HG03060 (cell line): ENCODE results near the gene NMNAT3.

ENCODE experiments used
- ATAC-seq: cut with Tn5 transposase; IDR thresholded peaks from one replicate; pipeline ENCODE4 v1.9.1; 2021; ENCODE audit warnings: low read depth, moderate number of reproducible peaks; ENCODE audit not compliant: unreplicated experiment

Gene NMNAT3

DNA sequence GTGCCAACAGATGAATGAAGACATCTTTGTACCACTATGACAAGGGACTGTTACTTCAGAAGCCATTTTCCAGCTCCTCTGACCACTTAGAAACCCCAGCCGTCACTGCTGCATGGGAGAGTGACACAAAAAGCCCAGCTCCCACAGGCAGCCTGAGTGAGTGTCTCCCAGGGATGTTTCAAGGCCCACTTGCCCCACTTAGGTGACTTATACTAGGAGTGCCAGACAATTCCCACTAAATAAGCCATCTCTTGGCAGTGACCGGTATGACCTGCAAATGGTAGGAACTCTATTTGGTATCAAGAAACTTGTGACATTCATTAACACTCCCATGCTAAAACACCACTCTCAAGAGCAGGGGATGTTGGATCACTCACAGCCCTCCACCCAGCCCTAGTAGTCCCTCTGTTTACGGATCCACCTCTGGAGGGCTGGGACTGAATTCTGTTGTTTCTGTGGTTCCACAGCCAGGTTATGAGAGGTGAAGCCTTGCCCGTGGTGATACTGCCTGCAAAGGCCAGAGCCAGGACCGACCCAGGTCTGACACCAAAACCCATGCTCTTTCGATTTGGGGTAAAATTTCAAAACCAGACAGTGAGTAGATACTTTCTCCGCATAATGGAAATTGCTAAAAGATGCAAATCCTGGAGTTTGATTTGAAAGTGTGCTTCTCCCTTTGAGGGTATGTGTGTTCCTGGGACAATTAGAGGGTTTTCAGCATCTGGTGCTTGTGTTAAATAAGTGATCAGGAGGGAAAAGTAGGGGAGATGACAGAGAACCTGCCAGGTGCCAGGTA is 152.7 kb downstream of the NMNAT3 start:
- ATAC-seq = no peak

GRCh38 chr3:139523718-139524117 is 154.1 kb downstream of the NMNAT3 start:
- ATAC-seq = no peak

GRCh38 chr3:139523166-139523565 is 154.6 kb downstream of the NMNAT3 start:
- no peak for ATAC-seq

GRCh38 chr3:139522421-139522820 is 155.4 kb downstream of the NMNAT3 start:
- no peak for ATAC-seq

GRCh38 chr3:139521816-139522215 is 156.0 kb downstream of the NMNAT3 start:
- no peak for ATAC-seq

DNA sequence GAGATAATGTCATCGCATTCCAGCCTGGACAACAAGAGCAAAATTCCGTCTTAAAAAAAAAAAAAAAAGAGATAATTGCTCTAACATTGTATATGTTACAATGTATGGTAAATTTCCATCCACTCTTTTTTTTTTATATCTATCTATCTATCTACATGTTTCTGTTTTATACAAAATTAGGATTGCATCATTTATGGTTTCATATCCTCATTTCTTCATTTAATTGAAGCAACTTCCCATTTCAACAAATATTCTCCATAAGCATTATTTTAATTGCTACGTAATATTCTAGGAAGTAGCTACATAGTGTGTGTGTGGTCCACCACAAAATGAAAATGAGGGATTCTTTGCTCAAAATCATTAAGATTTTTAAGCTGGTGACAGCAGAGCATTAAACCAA is 156.6 kb downstream of the NMNAT3 start:
- ATAC-seq = no peak

DNA sequence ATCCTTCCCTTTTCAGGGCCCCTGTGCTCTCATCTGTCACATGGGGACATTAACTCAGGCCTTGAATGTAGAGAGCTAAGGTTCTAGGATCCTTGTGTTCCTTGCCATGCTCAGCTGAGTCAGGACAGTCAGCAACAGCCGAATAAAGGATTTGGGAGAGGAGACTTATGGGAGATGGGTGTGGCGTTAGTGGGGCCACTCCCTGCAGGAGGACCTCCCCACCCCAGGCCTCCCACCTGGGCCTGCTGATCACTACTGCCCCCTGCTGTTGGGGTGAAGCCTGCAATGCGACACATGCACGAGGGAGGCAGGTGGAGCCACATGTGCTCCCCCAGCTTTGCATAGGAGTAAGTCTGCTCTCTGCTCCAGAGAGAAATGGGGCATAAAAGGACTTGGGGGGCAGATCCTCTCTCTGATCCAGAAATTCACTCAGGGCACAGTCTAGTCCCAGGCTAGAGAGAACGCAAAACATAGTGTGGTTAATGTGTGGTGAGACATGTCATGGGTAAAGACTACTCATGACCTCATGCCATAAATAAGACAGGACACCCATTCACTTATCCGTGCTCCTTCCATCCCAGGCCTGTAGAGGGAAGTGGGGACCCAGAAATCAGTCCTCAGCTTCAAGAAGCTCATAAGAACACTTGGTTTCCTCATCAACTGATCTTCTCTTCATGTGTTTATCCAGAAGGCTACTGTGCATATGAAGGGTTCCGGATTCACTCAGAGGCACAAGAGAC is 157.6 kb downstream of the NMNAT3 start:
- no peak for ATAC-seq

- ATAC-seq = no peak
Measured at GRCh38 chr3:139518926-139519842, 158.6 kb downstream of the NMNAT3 start.

GRCh38 chr3:139518306-139518705 is 159.5 kb downstream of the NMNAT3 start:
- no peak for ATAC-seq

DNA sequence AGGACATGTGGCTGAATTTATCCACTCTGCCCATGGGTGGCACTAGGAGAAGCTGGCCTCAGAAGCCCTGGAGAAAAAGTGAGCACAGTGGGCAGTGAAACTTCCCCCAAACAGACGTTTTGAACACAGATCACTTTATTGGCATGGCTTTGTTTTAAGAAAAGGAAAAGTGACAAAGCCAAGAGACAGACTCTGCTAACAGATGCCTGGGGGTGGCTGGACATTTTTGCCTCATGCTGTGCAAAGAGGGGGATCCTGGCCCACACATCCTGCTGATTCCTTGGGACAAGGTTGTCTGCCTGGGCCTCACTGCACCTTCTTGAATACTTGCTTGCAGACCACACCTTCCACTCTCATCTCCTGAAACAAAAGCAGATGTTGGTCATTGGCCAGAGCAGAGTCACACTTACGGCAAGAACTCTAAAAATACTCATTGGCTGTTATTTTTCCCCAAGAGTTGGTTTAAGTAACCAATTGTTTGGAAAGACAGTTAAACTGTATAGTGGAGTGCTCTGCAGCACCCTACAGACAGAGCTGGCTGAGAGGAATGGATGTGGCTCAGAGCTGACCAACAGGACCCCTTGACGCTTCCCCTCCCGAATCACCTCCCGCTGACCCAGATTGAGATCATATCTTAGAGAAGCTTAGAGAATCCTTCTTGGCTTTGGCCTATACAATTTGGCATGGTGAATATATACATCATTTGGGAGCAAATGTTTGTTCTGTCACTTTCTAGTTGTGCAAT is 160.3 kb downstream of the NMNAT3 start:
- no peak for ATAC-seq

- no peak for ATAC-seq
Measured at GRCh38 chr3:139514741-139515140, 163.0 kb downstream of the NMNAT3 start.
